NCI-H774 (cell line): ENCODE measurements around the gene PPIE.

ENCODE experiments used
- DNase-seq: peaks from one replicate; lab custom pipeline; 2025; lab: John Stamatoyannopoulos, UW

The PPIE gene

GRCh38 chr1:39720094-39720999 lies 18.3 kb upstream of the PPIE start:
- peak; percentile 76 for DNase-seq

GRCh38 chr1:39721664-39722063 lies 17.0 kb upstream of the PPIE start:
- no peak for DNase-seq

- no peak for DNase-seq
These were observed 16.2 kb upstream of the PPIE start for GRCh38 chr1:39722495-39722894.

- DNase-seq, result no peak
These were observed 12.1 kb upstream of the PPIE start for GRCh38 chr1:39726600-39726999.

GRCh38 chr1:39727221-39727931 lies 11.3 kb upstream of the PPIE start:
- DNase-seq, result no peak

- DNase-seq, result no peak
These were observed 10.8 kb upstream of the PPIE start for GRCh38 chr1:39727932-39728317.

GRCh38 chr1:39729030-39729429 lies 9.7 kb upstream of the PPIE start:
- DNase-seq, result no peak

- DNase-seq, result no peak
These were observed 8.8 kb upstream of the PPIE start for GRCh38 chr1:39729842-39730241.

GRCh38 chr1:39732730-39733129 lies 6.0 kb upstream of the PPIE start:
- no peak for DNase-seq

GRCh38 chr1:39733161-39733560 lies 5.5 kb upstream of the PPIE start:
- DNase-seq, result no peak

- no peak for DNase-seq
These were observed 3.0 kb upstream of the PPIE start for GRCh38 chr1:39735731-39736130.

- no peak for DNase-seq
These were observed 1.0 kb upstream of the PPIE start for GRCh38 chr1:39737546-39738169.

GRCh38 chr1:39745016-39745670 lies 6.5 kb downstream of the PPIE start:
- DNase-seq, result no peak

- DNase-seq, result no peak
These were observed 12.9 kb downstream of the PPIE start for GRCh38 chr1:39751595-39751994.

GRCh38 chr1:39752703-39753102 lies 14.0 kb downstream of the PPIE start:
- no peak for DNase-seq

GRCh38 chr1:39753132-39754025 lies 14.7 kb downstream of the PPIE start:
- no peak for DNase-seq

- DNase-seq, result no peak
These were observed 15.4 kb downstream of the PPIE start for GRCh38 chr1:39754026-39754570.

GRCh38 chr1:39754906-39755504 lies 16.3 kb downstream of the PPIE start:
- DNase-seq, result no peak

GRCh38 chr1:39755965-39756659 lies 17.4 kb downstream of the PPIE start:
- no peak for DNase-seq

GRCh38 chr1:39757501-39757900 lies 18.8 kb downstream of the PPIE start:
- DNase-seq, result no peak
